HEK293T (cell line): ENCODE data around the gene WDR37.

ENCODE experiments used
- CTCF ChIA-PET: fragments of 350-600 bp; formaldehyde crosslinking; extraction: SDS; loops from one replicate; lab custom pipeline; 2021; ENCODE audit warnings: antibody characterized with exemption, inconsistent platforms; lab: Yijun Ruan, JAX
- POLR2A ChIA-PET: fragments of 350-600 bp; formaldehyde crosslinking; extraction: SDS; loops from one replicate; lab custom pipeline; 2020; ENCODE audit warnings: antibody characterized with exemption, inconsistent platforms; lab: Yijun Ruan, JAX
- DNase-seq: peaks from one replicate; pipeline ENCODE4 v3.0.0; 2012; ENCODE audit warnings: mixed read lengths; ENCODE audit errors: extremely low spot score
- ARNT ChIP-seq: fragments of 450-650 bp; IDR thresholded peaks from 2 replicates; pipeline ENCODE4 v1.6.1; 2017; ENCODE audit warnings: mild to moderate bottlenecking
- BHLHE40 ChIP-seq: fragments of 450-650 bp; IDR thresholded peaks from 2 replicates; pipeline ENCODE4 v1.6.1; 2016; ENCODE audit warnings: mild to moderate bottlenecking, moderate library complexity, borderline replicate concordance
- CTBP1 ChIP-seq: fragments of 450-650 bp; IDR thresholded peaks from 2 replicates; pipeline ENCODE4 v1.6.1; 2016; ENCODE audit warnings: borderline replicate concordance
- ELF4 ChIP-seq: fragments of 450-650 bp; IDR thresholded peaks from 2 replicates; pipeline ENCODE4 v1.6.1; 2017; ENCODE audit warnings: antibody characterized with exemption
- FOXA1 ChIP-seq: fragments of 450-650 bp; IDR thresholded peaks from 2 replicates; pipeline ENCODE4 v1.6.1; 2016; ENCODE audit warnings: mild to moderate bottlenecking
- FOXK2 ChIP-seq: fragments of 450-650 bp; IDR thresholded peaks from 2 replicates; pipeline ENCODE4 v1.6.1; 2016; ENCODE audit warnings: mild to moderate bottlenecking
- FOXM1 ChIP-seq: fragments of 450-650 bp; IDR thresholded peaks from 2 replicates; pipeline ENCODE4 v1.6.1; 2017; ENCODE audit warnings: mild to moderate bottlenecking, borderline replicate concordance
- HDGF ChIP-seq: fragments of 450-650 bp; IDR thresholded peaks from 2 replicates; pipeline ENCODE4 v1.6.1; 2017; ENCODE audit warnings: antibody characterized with exemption, borderline replicate concordance
- L3MBTL2 ChIP-seq: fragments of 450-650 bp; conservative IDR thresholded peaks from 2 replicates; pipeline ENCODE4 v1.6.1; 2016; ENCODE audit warnings: mild to moderate bottlenecking
- LEF1 ChIP-seq: fragments of 450-650 bp; IDR thresholded peaks from 2 replicates; pipeline ENCODE4 v1.6.1; 2017; ENCODE audit warnings: mild to moderate bottlenecking, borderline replicate concordance
- NFRKB ChIP-seq: fragments of 450-650 bp; IDR thresholded peaks from 2 replicates; pipeline ENCODE4 v1.6.1; 2016; ENCODE audit warnings: mild to moderate bottlenecking, moderate library complexity
- PKNOX1 ChIP-seq: fragments of 450-650 bp; IDR thresholded peaks from 2 replicates; pipeline ENCODE4 v1.6.1; 2016
- SP1 ChIP-seq: fragments of 450-650 bp; IDR thresholded peaks from 2 replicates; pipeline ENCODE4 v1.6.1; 2017
- SUZ12 ChIP-seq: fragments of 450-650 bp; IDR thresholded peaks from 2 replicates; pipeline ENCODE4 v1.6.1; 2016; ENCODE audit warnings: mild to moderate bottlenecking
- TARDBP ChIP-seq: fragments of 450-650 bp; IDR thresholded peaks from 2 replicates; pipeline ENCODE4 v1.6.1; 2016
- ZNF384 ChIP-seq: fragments of 450-650 bp; IDR thresholded peaks from 2 replicates; pipeline ENCODE4 v1.6.1; 2016

The WDR37 gene

DNA sequence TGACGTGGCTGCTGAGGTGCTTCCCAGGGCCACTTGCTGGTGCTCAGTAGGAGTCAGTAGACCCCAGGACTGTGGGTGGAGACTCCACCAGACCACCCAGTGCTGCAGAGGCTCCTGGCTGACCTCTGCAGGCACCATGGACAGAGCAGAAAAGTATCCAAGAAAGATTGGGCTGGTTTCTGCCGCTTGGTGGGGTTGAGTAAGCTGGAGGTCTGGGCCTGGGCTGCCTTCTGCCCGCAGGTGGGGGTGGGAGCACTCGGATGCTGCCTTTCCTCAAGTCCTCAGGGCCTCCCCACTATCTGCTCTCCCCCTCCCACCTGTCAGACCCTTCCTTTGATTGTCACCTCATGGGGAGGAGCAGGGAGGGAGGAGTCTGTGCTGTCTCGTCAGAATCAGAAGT lies 91.6 kb downstream of the WDR37 start:
- ChIA-PET CTCF (interaction anchor here (0.5 kb wide), 1 partner anchor 8 kb away, joined by 3 read pairs; no protein-coding TSS in a partner anchor), POLR2A (no interaction called here)
- no peak for TF ChIP-seq BHLHE40
- no peak for TF ChIP-seq ARNT
- DNase-seq, result no peak

DNA sequence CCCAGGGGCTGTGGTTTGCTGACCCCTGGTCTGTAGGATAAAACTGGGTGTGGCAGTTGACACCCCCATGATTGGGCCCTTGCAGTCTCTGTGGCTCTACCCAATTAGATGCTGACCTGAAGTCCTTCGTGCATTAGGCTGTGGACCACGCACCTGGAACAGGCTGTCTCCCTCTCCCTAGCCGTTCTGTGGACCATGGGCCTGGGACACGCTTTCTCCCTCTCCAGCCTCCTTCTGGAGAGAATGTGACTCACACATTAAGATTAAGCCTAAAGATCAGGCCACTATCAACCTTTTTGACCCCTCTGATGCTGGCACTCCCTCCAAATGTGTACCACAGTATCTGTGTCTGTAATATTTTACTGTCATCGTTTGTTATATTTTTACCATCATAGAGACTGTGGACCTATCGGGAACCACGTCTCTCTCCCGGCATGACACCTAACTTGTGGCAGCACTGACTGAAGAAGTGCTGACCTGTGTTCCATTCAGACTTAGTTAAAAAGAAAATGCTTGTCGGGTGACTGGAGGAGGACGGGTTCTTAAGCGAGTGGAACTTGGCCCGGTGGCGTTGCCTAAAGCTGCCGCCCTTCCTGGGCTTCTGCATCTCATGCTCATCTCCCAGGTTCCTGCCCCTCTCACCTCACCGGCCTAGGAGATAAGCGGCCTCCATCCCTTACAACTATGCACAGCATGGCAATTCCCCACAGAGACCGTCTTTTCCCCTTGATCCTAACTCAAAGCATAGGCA lies 92.8 kb downstream of the WDR37 start:
- DNase-seq, result no peak
- no peak for TF ChIP-seq ARNT
- no peak for TF ChIP-seq HDGF
- TF ChIP-seq LEF1, result no peak
- TF ChIP-seq ELF4, result no peak
- TF ChIP-seq NFRKB, result no peak
- CTCF ChIA-PET, result no interaction called here
- POLR2A ChIA-PET, result no interaction called here

DNA sequence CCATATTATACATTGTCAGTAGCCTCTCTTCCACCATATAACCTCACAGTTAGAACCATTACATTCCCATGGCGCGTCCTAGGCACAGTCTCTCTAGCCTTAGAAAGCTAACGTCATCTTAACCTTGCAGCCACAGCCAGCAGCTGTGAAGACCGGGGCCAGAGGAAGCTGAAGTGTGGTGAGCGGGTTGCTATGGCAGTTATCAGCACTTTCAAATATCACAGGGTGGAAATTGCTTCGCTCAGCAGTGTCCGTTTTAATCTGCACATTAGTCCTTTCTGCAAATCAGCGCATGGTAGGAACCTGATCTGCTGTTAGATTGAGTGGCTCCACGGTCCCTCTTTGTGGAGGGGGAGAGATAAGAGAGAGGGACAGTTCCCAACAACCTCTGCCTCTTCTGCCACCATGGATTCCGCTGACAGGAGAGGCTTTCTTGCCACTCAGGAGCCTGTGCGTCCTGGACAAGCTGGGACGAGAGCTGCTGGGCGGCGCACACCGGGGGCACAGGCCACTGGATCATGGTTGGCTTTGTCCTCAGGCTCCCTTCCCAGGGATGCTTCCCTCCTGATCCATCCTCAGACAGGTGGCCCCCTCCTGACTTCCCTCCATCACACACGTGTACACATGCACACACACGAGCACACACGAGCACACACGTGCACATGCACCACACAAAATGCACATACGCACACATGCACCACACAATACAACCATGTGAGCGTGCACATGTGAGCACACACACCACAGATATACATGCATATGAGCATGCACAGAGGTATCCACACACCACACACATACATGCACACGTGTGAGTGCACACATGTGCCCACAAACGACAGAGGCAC lies 93.8 kb downstream of the WDR37 start:
- POLR2A ChIA-PET, result no interaction called here
- TF ChIP-seq FOXK2 (no peak), SP1 (no peak), ELF4 (no peak)
- CTCF ChIA-PET, result no interaction called here
- no peak for DNase-seq

GRCh38 chr10:1150638-1150955 lies 94.4 kb downstream of the WDR37 start:
- DNase-seq, result no peak
- TF ChIP-seq ZNF384 (no peak), TARDBP (no peak), SUZ12 (no peak), LEF1 (no peak), CTBP1 (no peak), ARNT (no peak), BHLHE40 (no peak), NFRKB (no peak), FOXK2 (no peak)
- POLR2A ChIA-PET, result no interaction called here
- CTCF ChIA-PET, result no interaction called here

- TF ChIP-seq ZNF384 (no peak), HDGF (no peak), FOXK2 (no peak), BHLHE40 (no peak), ELF4 (no peak), CTBP1 (no peak), L3MBTL2 (no peak), TARDBP (no peak), SUZ12 (no peak), LEF1 (no peak)
- ChIA-PET CTCF (no interaction called here), POLR2A (no interaction called here)
- no peak for DNase-seq
Observed at GRCh38 chr10:1151076-1152033, 95.2 kb downstream of the WDR37 start.

- ChIA-PET POLR2A (no interaction called here), CTCF (no interaction called here)
- no peak for DNase-seq
- TF ChIP-seq SUZ12 (no peak), CTBP1 (no peak), TARDBP (no peak), ZNF384 (no peak), NFRKB (no peak), L3MBTL2 (no peak), FOXK2 (no peak)
Observed at GRCh38 chr10:1152386-1153250, 96.4 kb downstream of the WDR37 start.

DNA sequence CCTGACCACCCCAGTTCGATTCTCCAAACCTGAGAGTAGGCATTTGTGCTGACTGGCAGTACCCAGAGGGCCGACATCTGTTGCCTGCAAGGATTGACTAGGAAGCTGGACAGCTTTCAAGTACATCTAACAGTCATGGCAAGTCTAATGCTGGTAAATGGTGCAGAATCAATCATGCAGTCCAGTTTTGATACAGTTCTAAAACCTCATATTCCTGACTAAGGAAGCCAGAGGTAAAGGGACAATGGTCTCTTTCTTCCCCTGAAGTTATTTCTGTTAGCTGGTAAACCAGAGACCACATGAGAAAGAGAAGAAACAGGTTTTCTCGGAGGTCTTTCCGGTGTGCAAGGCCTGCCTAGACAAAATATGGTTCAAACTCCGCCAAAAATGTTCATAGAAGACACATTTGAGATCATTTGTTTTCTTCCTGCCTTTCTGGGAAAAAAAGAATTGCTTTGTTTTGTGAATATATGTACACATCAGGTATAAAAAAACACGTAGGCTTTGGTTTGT lies 97.1 kb downstream of the WDR37 start:
- TF ChIP-seq CTBP1 (no peak), ARNT (no peak), HDGF (no peak), FOXK2 (no peak), ZNF384 (no peak), PKNOX1 (no peak), SUZ12 (no peak), BHLHE40 (no peak), NFRKB (no peak), FOXM1 (no peak), SP1 (no peak), TARDBP (no peak), ELF4 (no peak), L3MBTL2 (no peak), FOXA1 (no peak), LEF1 (no peak)
- no peak for DNase-seq
- CTCF ChIA-PET, result no interaction called here
- POLR2A ChIA-PET, result no interaction called here
